Measurements from ENCODE around the gene ZNRF3.

DNA sequence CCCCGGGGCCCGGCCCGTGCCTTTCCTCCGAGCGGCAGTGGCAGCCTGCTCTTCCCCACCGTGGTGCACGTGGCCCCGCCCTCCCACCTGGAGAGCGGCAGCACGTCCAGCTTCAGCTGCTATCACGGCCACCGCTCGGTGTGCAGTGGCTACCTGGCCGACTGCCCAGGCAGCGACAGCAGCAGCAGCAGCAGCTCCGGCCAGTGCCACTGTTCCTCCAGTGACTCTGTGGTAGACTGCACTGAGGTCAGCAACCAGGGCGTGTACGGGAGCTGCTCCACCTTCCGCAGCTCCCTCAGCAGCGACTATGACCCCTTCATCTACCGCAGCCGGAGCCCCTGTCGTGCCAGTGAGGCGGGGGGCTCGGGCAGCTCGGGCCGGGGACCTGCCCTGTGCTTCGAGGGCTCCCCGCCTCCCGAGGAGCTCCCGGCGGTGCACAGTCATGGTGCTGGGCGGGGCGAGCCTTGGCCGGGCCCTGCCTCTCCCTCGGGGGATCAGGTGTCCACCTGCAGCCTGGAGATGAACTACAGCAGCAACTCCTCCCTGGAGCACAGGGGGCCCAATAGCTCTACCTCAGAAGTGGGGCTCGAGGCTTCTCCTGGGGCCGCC, 166.4 kb downstream of the ZNRF3 start:
- TF ChIP-seq, protein P1, sequence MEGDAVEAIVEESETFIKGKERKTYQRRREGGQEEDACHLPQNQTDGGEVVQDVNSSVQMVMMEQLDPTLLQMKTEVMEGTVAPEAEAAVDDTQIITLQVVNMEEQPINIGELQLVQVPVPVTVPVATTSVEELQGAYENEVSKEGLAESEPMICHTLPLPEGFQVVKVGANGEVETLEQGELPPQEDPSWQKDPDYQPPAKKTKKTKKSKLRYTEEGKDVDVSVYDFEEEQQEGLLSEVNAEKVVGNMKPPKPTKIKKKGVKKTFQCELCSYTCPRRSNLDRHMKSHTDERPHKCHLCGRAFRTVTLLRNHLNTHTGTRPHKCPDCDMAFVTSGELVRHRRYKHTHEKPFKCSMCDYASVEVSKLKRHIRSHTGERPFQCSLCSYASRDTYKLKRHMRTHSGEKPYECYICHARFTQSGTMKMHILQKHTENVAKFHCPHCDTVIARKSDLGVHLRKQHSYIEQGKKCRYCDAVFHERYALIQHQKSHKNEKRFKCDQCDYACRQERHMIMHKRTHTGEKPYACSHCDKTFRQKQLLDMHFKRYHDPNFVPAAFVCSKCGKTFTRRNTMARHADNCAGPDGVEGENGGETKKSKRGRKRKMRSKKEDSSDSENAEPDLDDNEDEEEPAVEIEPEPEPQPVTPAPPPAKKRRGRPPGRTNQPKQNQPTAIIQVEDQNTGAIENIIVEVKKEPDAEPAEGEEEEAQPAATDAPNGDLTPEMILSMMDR (IDR thresholded peaks at IDR 0.05), result no peak
- TF ChIP-seq EP300 (IDR thresholded peaks at IDR 0.05), result no peak
